HG02623 (cell line): Measurements from ENCODE around the gene CNGA3.
A peak's percentile ranks its signal among the peaks of the same experiment; 100 is the strongest.
"Not testable (repeated sequence)": the region's sequence is repeated elsewhere in the genome, so short reads cannot be mapped to it uniquely, and the experiment has no call there.

Experiments
- ATAC-seq: cut with Tn5 transposase; IDR thresholded peaks from one replicate; pipeline ENCODE4 v1.9.1; 2021; ENCODE audit warnings: moderate library complexity; ENCODE audit not compliant: unreplicated experiment

CNGA3 gene

DNA sequence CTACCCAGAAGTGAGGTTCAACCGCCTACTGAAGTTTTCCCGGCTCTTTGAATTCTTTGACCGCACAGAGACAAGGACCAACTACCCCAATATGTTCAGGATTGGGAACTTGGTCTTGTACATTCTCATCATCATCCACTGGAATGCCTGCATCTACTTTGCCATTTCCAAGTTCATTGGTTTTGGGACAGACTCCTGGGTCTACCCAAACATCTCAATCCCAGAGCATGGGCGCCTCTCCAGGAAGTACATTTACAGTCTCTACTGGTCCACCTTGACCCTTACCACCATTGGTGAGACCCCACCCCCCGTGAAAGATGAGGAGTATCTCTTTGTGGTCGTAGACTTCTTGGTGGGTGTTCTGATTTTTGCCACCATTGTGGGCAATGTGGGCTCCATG, 49.7 kb downstream of the CNGA3 start:
- no peak for ATAC-seq

DNA sequence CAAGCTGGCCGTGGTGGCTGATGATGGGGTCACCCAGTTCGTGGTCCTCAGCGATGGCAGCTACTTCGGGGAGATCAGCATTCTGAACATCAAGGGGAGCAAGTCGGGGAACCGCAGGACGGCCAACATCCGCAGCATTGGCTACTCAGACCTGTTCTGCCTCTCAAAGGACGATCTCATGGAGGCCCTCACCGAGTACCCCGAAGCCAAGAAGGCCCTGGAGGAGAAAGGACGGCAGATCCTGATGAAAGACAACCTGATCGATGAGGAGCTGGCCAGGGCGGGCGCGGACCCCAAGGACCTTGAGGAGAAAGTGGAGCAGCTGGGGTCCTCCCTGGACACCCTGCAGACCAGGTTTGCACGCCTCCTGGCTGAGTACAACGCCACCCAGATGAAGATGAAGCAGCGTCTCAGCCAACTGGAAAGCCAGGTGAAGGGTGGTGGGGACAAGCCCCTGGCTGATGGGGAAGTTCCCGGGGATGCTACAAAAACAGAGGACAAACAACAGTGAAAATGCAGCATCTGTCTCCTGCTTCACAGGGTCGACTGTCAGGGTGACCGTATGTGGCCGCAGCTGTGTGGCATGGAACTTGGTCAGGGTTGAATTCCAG, 50.6 kb downstream of the CNGA3 start:
- ATAC-seq = no peak

GRCh38 chr2:98399140-98399539, 52.9 kb downstream of the CNGA3 start:
- ATAC-seq = no peak

- no peak for ATAC-seq
Observed at GRCh38 chr2:98403878-98404277, 57.6 kb downstream of the CNGA3 start.

DNA sequence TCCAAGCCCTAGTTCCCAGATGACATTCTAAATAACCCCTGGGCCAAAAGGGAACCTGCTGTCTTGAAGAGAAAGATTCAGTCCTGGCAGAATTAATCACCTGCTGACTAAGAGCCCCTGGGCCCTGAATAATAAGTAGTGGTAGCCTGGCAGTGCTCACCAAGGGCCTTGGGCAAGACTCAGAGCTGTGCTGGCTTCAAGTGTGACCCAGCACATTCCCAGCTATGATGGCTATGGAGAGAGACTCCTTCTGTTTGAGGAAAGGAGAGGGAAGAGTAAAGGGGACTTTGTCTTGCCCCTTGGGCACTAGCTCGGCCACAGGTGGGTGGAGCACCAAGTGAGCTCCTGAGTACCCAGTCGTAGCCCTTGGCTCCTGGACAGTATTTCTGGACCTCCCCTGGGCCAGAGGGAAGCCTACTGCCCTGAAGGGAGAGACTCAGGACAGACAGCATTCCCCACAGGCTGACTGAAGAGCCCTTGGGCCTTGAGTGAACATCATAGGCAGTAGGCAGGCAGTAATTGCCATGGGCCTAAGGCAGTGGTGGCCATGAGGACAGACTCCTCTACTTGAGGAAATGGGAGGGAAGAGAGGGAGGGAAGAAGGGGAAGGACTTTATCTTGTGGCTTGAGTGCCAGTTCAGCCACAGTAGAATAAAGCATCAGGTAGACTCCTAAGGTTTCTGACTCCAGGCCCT, 58.4 kb downstream of the CNGA3 start:
- no peak for ATAC-seq

- ATAC-seq = no peak
Observed at GRCh38 chr2:98405301-98405700, 59.0 kb downstream of the CNGA3 start.

- ATAC-seq = no peak
Observed at GRCh38 chr2:98408155-98408554, 61.9 kb downstream of the CNGA3 start.

GRCh38 chr2:98412751-98413458, 66.6 kb downstream of the CNGA3 start:
- peak; percentile 52 for ATAC-seq

DNA sequence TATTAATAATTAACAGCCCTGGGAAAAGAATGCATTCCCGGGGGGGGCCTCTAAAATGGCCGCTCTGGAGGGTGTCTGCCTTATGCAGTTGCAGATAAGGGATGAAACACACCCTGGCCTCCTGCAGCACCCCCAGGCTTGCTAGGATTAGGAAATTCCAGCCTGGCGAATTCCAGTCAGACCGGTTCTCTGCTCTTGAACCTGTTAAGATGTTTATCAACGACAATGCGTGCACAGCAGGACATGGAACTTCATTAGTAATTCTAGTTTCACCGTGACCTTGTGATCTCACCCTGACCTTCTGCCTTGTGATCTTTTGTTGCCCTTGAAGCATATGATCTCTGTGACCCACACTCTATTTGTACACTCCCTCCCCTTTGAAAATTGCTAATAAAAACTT, 68.0 kb downstream of the CNGA3 start:
- not testable (repeated sequence) for ATAC-seq

DNA sequence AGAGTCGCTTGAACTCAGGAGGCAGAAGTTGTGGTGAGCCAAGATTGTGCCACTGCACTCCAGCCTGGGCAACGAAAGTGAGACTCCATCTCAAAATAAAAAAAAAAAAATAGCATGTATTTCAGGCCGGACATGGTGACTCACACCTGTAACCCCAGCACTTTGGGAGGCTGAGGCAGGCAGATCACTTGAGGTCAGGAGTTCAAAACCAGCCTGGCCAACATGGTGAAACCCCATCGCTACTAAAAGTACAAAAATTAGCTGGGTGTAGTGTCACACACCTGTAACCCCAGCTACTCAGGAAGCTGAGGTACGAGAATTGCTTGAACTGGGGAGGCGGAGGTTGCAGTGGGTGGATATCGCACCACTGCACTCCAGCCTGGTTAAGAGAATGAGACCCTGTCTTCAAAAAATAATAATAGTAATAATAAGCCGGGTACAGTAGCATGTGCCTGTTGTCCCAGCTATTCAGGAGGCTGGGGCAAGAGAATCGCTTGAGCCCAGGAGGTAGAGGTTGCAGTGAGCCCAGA, 69.5 kb downstream of the CNGA3 start:
- not testable (repeated sequence) for ATAC-seq

- no peak for ATAC-seq
Observed at GRCh38 chr2:98416383-98417159, 70.3 kb downstream of the CNGA3 start.

DNA sequence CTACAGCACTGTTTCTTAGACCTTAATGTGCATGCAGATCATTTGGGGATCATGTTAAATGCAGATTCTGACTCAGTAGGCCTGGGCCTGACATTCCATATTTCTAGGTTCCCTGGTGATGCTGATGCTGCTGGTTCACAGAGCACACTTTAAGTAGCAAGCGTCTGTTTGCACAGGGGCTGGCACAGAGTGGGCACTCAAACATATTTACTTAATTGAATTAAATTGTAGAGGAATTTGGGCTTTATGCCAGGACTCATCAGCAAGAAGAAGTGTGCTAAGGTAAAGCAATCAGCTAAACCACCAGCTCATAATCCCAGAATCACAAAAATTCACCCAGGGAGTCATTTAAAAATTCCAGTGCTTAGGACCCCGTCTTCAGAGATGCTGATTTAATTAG, 73.3 kb downstream of the CNGA3 start:
- ATAC-seq = no peak

GRCh38 chr2:98419977-98420725, 73.9 kb downstream of the CNGA3 start:
- no peak for ATAC-seq

GRCh38 chr2:98422449-98422848, 76.2 kb downstream of the CNGA3 start:
- ATAC-seq = no peak

- ATAC-seq = no peak
Observed at GRCh38 chr2:98426771-98427170, 80.5 kb downstream of the CNGA3 start.

DNA sequence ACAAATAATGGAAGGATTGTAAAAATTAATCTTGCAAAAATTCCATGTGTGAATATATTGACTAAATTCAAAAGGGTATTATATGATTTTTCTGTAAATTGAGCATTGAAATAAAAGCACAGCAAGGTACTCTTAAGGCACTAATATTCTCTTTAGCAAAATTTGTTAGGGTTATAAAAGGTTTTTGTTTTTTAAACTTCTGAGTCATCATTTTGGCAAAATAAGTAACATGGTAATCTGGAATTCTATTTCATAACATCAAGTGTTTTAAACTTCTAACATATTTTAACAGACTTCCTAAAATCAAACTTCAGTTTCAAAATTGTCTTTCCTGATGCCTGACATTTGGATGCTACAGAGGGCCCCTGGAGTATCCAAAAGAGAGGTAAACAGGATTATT, 85.9 kb downstream of the CNGA3 start:
- no peak for ATAC-seq

- no peak for ATAC-seq
Observed at GRCh38 chr2:98433363-98433964, 87.2 kb downstream of the CNGA3 start.

DNA sequence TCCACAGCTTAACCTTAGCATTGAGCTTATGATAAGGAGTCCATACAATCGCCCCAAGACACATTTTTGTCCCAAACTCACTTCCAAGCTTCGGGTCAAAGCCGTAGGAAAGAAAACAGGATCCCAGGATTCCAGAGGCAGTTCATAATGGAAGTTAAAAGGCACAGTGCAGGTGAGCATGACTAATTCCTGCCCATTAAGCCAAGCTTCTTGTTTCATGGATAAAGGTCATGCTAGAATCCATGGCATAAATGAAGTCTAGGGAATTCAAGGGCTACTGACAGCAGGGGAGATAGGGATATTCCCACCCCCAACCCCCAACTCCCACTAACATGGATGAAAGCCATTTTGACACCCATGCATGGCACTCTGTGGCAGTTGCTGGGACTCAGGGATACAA, 88.2 kb downstream of the CNGA3 start:
- ATAC-seq = no peak

GRCh38 chr2:98435670-98436069, 89.4 kb downstream of the CNGA3 start:
- ATAC-seq = not testable (repeated sequence)

DNA sequence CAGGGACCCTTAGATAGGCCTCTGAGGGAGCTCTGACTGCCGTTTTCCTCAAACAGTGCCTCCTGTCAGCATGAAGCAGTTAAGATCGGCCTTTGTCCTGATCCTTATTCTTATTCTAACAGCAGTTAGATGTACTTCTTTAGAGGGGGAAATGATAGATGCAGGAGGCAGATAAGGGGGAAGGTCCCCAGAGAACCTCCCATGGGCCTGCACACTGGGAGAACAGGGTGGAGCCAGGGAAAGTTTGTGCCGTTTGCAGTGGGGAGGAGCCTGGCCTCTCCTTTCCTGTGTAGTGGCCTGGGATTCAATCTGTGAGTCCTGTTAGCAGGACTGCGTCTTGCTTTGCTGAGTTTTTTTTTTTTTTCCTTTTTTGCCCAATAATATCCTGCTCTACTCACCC, 90.5 kb downstream of the CNGA3 start:
- no peak for ATAC-seq
